Mesendoderm (in vitro differentiated cells): ENCODE data around the gene PRM3.

Experiments used
- DNase-seq: peaks from one replicate; pipeline ENCODE4 v3.0.0; 2013
- H2AK5ac ChIP-seq: 2 replicates; pipeline ENCODE4 v1.6.1; 2013; ENCODE audit warnings: low read length, inconsistent platforms
- H2BK120ac ChIP-seq: 2 replicates; pipeline ENCODE4 v1.6.1; 2013; ENCODE audit warnings: low read depth, mild to moderate bottlenecking, low read length, moderate library complexity, mixed read lengths
- H2BK15ac ChIP-seq: replicated peaks from 2 replicates; pipeline ENCODE4 v1.6.1; 2013; ENCODE audit warnings: low read depth, mild to moderate bottlenecking, moderate library complexity
- H2BK5ac ChIP-seq: 2 replicates; pipeline ENCODE4 v1.6.1; 2013; ENCODE audit warnings: low read length, inconsistent platforms
- H3K18ac ChIP-seq: 2 replicates; pipeline ENCODE4 v1.6.1; 2013; ENCODE audit warnings: mild to moderate bottlenecking, low read length, mixed read lengths
- H3K23ac ChIP-seq: one replicate; pipeline ENCODE4 v1.6.1; 2013; ENCODE audit warnings: low read length
- H3K27ac ChIP-seq: 2 replicates; pipeline ENCODE4 v1.5.1; 2013; ENCODE audit warnings: low read depth, mild to moderate bottlenecking, inconsistent platforms, low read length, moderate library complexity
- H3K27me3 ChIP-seq: 2 replicates; pipeline ENCODE4 v1.6.1; 2013; ENCODE audit warnings: low read length, control low read depth, mild to moderate bottlenecking, inconsistent platforms; ENCODE audit not compliant: insufficient read depth, poor library complexity
- H3K36me3 ChIP-seq: 2 replicates; pipeline ENCODE4 v1.6.1; 2013; ENCODE audit warnings: low read length, inconsistent platforms; ENCODE audit not compliant: control insufficient read depth, insufficient read depth
- H3K4ac ChIP-seq: one replicate; pipeline ENCODE4 v1.6.1; 2013; ENCODE audit warnings: low read depth, mild to moderate bottlenecking, low read length, moderate library complexity
- H3K4me1 ChIP-seq: 2 replicates; pipeline ENCODE4 v1.6.1; 2013; ENCODE audit warnings: low read depth, low read length, inconsistent platforms; ENCODE audit not compliant: control insufficient read depth
- H3K4me2 ChIP-seq: 2 replicates; pipeline ENCODE4 v1.6.1; 2013; ENCODE audit warnings: low read length
- H3K4me3 ChIP-seq: 2 replicates; pipeline ENCODE4 v1.5.1; 2013; ENCODE audit warnings: mild to moderate bottlenecking, low read length
- H3K56ac ChIP-seq: one replicate; pipeline ENCODE4 v1.6.1; 2013; ENCODE audit warnings: low read length
- H3K79me1 ChIP-seq: 2 replicates; pipeline ENCODE4 v1.6.1; 2013; ENCODE audit warnings: low read length, inconsistent platforms
- H3K79me2 ChIP-seq: 2 replicates; pipeline ENCODE4 v1.6.1; 2013; ENCODE audit warnings: mild to moderate bottlenecking, low read length; ENCODE audit not compliant: control insufficient read depth, insufficient read depth
- H3K9ac ChIP-seq: 2 replicates; pipeline ENCODE4 v1.6.1; 2013; ENCODE audit warnings: low read length, inconsistent platforms
- H4K5ac ChIP-seq: one replicate; pipeline ENCODE4 v1.6.1; 2013; ENCODE audit warnings: low read length
- H4K8ac ChIP-seq: one replicate; pipeline ENCODE4 v1.6.1; 2013; ENCODE audit warnings: low read depth, mild to moderate bottlenecking, control low read depth, low read length, moderate library complexity
- WGBS: extraction: QIAGEN DNeasy Blood & Tissue Kit; methylation state at CpG from one replicate; pipeline ENCODE4 v1.1.7; 2013; ENCODE audit warnings: low lambda C conversion rate, missing lambda C conversion rate; ENCODE audit not compliant: insufficient coverage; ENCODE audit errors: extremely low coverage; 5-methylcytosine and 5-hydroxymethylcytosine counted together

The PRM3 gene

GRCh38 chr16:11318817-11319216, 45.4 kb upstream of the PRM3 start:
- Histone ChIP-seq H3K56ac (no peak overlapping the region), H2AK5ac (peak overlapping the region; percentile 36), H3K36me3 (no peaks in the 10 kb centered on the region), H2BK15ac (no peak overlapping the region), H3K4me2 (no peak overlapping the region), H3K27me3 (no peaks in the 10 kb centered on the region), H4K8ac (no peak overlapping the region), H3K9ac (no peak overlapping the region), H3K27ac (no peak overlapping the region), H4K5ac (no peak overlapping the region), H3K4ac (no peak overlapping the region), H3K79me1 (no peaks in the 10 kb centered on the region), H3K23ac (no peak overlapping the region), H3K79me2 (no peaks in the 10 kb centered on the region), H3K4me1 (peaks cover 3% of the 10 kb centered on the region), H2BK5ac (no peak overlapping the region), H3K18ac (no peak overlapping the region), H2BK120ac (no peak overlapping the region), H3K4me3 (no peak overlapping the region)
- no CpG with 5 or more reads among the region's 8 CpGs for WGBS
- no peak for DNase-seq

DNA sequence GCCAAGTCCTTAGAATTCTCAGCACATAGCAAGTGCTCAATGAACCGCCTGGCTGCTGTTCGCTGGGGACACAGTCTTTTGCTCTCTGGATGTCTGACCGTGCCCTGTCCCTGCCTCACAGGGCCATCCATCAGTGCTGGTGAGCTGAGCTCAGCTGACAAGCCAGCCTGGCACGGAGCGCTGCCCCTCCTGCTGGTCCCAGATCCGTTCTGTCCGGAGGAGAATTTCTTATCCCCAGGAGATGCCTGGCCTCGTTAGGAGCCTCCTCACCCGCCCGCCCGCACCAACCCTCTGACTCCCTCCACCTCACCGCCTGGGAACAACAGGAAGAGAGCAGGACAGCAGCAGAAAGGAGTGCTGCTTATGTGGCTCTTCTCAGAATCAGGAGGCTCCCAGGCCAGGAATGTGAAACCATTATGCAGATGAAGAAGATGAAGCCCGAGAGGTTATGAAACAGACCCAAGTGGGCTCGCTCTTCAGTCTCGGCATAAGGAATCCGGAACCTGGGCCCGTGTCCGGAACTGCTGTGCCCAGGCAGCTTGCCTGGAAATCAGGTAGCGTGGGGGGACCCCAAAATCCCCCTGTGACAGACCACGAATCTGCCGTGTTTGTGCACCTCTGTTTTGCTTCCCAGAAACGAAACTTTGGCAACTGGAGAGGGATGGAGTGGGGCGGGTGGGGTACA, 43.0 kb upstream of the PRM3 start:
- Histone ChIP-seq H3K27me3 (no peaks in the 10 kb centered on the region), H3K18ac (peak overlapping the region; percentile 86), H2BK5ac (peak overlapping the region; percentile 93), H3K79me1 (no peaks in the 10 kb centered on the region), H3K23ac (no peak overlapping the region), H2BK120ac (peak overlapping the region; percentile 98), H3K9ac (peak overlapping the region; percentile 62), H3K79me2 (no peaks in the 10 kb centered on the region), H2BK15ac (no peak overlapping the region), H3K4me3 (no peak overlapping the region), H3K56ac (peak overlapping the region; percentile 95), H3K36me3 (no peaks in the 10 kb centered on the region), H3K4me1 (peaks cover 10% of the 10 kb centered on the region), H4K5ac (no peak overlapping the region), H2AK5ac (peak overlapping the region; percentile 60), H3K4me2 (peak overlapping the region; percentile 6), H3K4ac (peak overlapping the region; percentile 97), H3K27ac (peak overlapping the region; percentile 64), H4K8ac (no peak overlapping the region)
- DNase-seq = peak; percentile 94
- WGBS = no CpG with 5 or more reads among the region's 23 CpGs

DNA sequence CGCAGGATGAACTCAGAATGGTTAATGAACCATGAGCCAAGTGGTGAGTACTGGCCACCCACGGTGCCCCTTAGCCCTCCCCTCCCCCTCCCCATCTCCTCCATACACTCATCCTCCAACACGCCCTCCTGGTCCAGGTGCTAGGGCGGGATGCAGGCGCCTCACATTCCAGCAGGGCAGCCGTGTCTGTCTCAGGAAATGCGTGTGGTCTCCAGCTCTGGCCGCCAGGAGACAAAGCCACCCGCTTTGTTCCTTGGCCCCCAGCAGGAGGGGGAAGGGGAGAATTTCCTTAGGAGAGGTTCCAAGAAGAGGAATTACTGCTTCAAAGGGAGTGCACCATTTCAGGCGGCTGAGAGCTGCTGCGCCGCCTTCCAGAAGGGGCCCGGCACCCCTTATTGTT, 42.1 kb upstream of the PRM3 start:
- Histone ChIP-seq H2AK5ac (no peak overlapping the region), H3K4me1 (peaks cover 10% of the 10 kb centered on the region), H3K36me3 (no peaks in the 10 kb centered on the region), H3K56ac (peak overlapping the region; percentile 95), H4K8ac (no peak overlapping the region), H3K4me2 (no peak overlapping the region), H2BK5ac (peak overlapping the region; percentile 93), H3K4ac (peak overlapping the region; percentile 94), H3K18ac (peak overlapping the region; percentile 42), H2BK15ac (no peak overlapping the region), H3K23ac (no peak overlapping the region), H3K79me1 (no peaks in the 10 kb centered on the region), H3K9ac (peak overlapping the region; percentile 62), H3K4me3 (no peak overlapping the region), H3K79me2 (no peaks in the 10 kb centered on the region), H2BK120ac (peak overlapping the region; percentile 1), H4K5ac (no peak overlapping the region), H3K27me3 (no peaks in the 10 kb centered on the region), H3K27ac (peak overlapping the region; percentile 64)
- peak; percentile 98 for DNase-seq
- no CpG with 5 or more reads among the region's 13 CpGs for WGBS

GRCh38 chr16:11314309-11314894, 41.0 kb upstream of the PRM3 start:
- H3K4me1 ChIP-seq = peaks cover 10% of the 10 kb centered on the region
- no peak overlapping the region for H3K9ac ChIP-seq
- H3K56ac ChIP-seq = peak overlapping the region; percentile 76
- H2BK5ac ChIP-seq = peak overlapping the region; percentile 83
- no peak overlapping the region for H2BK120ac ChIP-seq
- no peak overlapping the region for H3K23ac ChIP-seq
- no peak overlapping the region for H3K4me3 ChIP-seq
- H3K27me3 ChIP-seq = no peaks in the 10 kb centered on the region
- H3K79me2 ChIP-seq = no peaks in the 10 kb centered on the region
- no peaks in the 10 kb centered on the region for H3K36me3 ChIP-seq
- peak overlapping the region; percentile 83 for H2AK5ac ChIP-seq
- WGBS = no CpG with 5 or more reads among the region's 8 CpGs
- H3K18ac ChIP-seq = peak overlapping the region; percentile 5
- peak overlapping the region; percentile 64 for H3K27ac ChIP-seq
- no peaks in the 10 kb centered on the region for H3K79me1 ChIP-seq
- peak overlapping the region; percentile 94 for H3K4ac ChIP-seq
- H4K8ac ChIP-seq = no peak overlapping the region
- H3K4me2 ChIP-seq = no peak overlapping the region
- DNase-seq = no peak
- H2BK15ac ChIP-seq = no peak overlapping the region
- no peak overlapping the region for H4K5ac ChIP-seq

DNA sequence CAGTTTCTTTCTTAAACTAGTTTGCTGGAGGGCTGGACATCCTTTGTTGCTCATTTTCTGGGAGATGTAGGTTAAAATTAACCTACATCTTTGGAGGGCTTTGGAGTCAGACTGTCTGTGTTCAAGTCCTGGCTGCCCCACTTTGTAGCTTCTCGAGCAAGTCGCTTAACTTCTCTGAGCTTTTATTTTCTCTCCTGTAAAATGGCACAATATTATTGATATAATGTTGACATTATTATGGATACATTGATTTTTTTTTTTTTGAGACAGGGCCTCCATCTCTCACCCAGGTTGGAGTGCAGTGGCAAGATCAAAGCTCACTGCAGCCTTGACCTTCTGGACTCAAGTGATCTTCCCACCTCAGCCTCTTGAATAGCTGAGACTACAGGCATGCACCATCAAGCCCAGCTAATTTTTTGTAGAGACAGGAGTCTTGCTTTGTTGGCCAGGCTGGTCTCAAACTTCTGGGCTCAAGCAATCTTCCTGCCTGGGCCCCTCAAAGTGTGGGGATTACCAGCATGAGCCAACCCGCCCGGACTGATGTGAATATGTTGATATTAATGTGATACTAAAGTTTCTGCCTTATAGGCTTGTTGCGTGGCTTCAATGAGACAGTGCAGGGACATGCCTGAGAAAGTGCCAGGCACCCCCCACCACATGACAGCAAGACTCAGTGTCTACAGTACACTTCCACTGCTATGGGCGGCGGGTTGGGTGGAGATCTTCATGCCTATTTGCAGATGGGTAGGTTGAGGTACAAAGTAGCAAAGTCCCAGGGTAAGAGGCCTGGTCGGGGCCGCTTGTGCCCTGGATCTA, 40.3 kb upstream of the PRM3 start:
- H3K9ac ChIP-seq = no peak overlapping the region
- H3K4me1 ChIP-seq = peaks cover 10% of the 10 kb centered on the region
- no peak overlapping the region for H2BK120ac ChIP-seq
- no peak overlapping the region for H3K23ac ChIP-seq
- H3K18ac ChIP-seq = peak overlapping the region; percentile 5
- no peaks in the 10 kb centered on the region for H3K36me3 ChIP-seq
- H4K8ac ChIP-seq = no peak overlapping the region
- H3K79me1 ChIP-seq = no peaks in the 10 kb centered on the region
- no peak overlapping the region for H2BK15ac ChIP-seq
- WGBS = no CpG with 5 or more reads among the region's 9 CpGs
- H3K56ac ChIP-seq = peak overlapping the region; percentile 76
- peak overlapping the region; percentile 83 for H2AK5ac ChIP-seq
- no peak overlapping the region for H3K4me3 ChIP-seq
- no peaks in the 10 kb centered on the region for H3K27me3 ChIP-seq
- H3K4ac ChIP-seq = peak overlapping the region; percentile 70
- DNase-seq = no peak
- H2BK5ac ChIP-seq = no peak overlapping the region
- peak overlapping the region; percentile 8 for H3K27ac ChIP-seq
- no peak overlapping the region for H4K5ac ChIP-seq
- no peak overlapping the region for H3K4me2 ChIP-seq
- H3K79me2 ChIP-seq = no peaks in the 10 kb centered on the region
